AG04450 (cell line): ENCODE measurements around the gene IL1A. TPM values are rescaled to one million over a fixed set of nuclear protein-coding genes. Genes with fewer than 3 reads are reported as not detected.

Source experiments
- CTCF ChIA-PET: fragments of 300-600, 350-600 bp; formaldehyde crosslinking; extraction: SDS; loops from one replicate; lab custom pipeline; 2022; ENCODE audit warnings: antibody characterized with exemption, inconsistent platforms; lab: Charles Lee
- POLR2A ChIA-PET: fragments of 350-600 bp; formaldehyde crosslinking; extraction: SDS; loops from one replicate; lab custom pipeline; 2021; ENCODE audit warnings: antibody characterized with exemption, inconsistent platforms; lab: Yijun Ruan, JAX
- DNase-seq: peaks from one replicate; pipeline ENCODE4 v3.0.0-alpha.2; 2011; ENCODE audit warnings: low read depth, low spot score
- H3K27ac ChIP-seq: one replicate; pipeline ENCODE4 v1.5.1; 2012; ENCODE audit warnings: low read depth, low read length, control low read depth
- H3K27me3 ChIP-seq: one replicate; pipeline ENCODE4 v1.6.0; 2012; ENCODE audit warnings: low read length; ENCODE audit not compliant: control insufficient read depth, insufficient read depth
- H3K4me3 ChIP-seq: 2 replicates; pipeline ENCODE4 v1.5.1; 2011; ENCODE audit warnings: mild to moderate bottlenecking, low read depth, low read length, control low read depth
- H3K9me3 ChIP-seq: 2 replicates; pipeline ENCODE4 v1.5.1; 2012; ENCODE audit warnings: low read length; ENCODE audit not compliant: control insufficient read depth, insufficient read depth
- polyA plus RNA-seq: library from polyadenylated mRNA; depleted of rRNA; stranded (reverse); fragments of >200 nt; gene quantifications from 2 replicates; pipeline ENCODE4 v1.2.3, GENCODE V29; 2011
- TF ChIP-seq, protein P1 (sequence below): IDR thresholded peaks from 2 replicates; pipeline ENCODE4 v1.5.1; 2011; ENCODE audit warnings: low read depth, low read length, control low read depth, inconsistent platforms

The IL1A gene
- polyA plus RNA-seq, 1 experiment: 0.51 TPM

DNA sequence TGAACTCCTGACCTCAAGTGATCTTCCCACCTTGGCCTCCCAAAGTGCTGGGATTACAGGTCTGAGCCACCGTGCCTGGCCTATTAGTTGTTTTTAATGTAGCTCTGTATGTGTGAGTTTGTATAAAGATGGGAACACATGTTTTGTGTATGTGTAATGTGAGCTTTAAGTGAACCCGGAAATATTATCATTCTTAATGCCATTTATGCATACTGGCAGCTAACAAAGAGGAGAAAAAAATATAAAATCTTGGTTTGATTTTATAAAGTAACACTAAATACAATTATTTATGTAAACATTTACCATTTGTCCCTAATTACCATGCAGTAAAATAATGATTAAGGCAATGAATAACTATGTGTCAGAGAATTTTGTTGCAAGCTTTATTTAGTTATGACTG is 10.7 kb downstream of the IL1A start:
- Histone ChIP-seq H3K27me3 (no peaks in the 10 kb centered on the region), H3K27ac (no peak overlapping the region), H3K4me3 (no peak overlapping the region), H3K9me3 (no peaks in the 10 kb centered on the region)
- ChIA-PET POLR2A (no interaction called here), CTCF (interaction anchor here (0.7 to 2.1 kb wide), 5 partner anchors 24 to 185 kb away, joined by 4 to 11 read pairs (median 5); no protein-coding TSS in a partner anchor)
- DNase-seq: no peak
- TF ChIP-seq, protein P1, sequence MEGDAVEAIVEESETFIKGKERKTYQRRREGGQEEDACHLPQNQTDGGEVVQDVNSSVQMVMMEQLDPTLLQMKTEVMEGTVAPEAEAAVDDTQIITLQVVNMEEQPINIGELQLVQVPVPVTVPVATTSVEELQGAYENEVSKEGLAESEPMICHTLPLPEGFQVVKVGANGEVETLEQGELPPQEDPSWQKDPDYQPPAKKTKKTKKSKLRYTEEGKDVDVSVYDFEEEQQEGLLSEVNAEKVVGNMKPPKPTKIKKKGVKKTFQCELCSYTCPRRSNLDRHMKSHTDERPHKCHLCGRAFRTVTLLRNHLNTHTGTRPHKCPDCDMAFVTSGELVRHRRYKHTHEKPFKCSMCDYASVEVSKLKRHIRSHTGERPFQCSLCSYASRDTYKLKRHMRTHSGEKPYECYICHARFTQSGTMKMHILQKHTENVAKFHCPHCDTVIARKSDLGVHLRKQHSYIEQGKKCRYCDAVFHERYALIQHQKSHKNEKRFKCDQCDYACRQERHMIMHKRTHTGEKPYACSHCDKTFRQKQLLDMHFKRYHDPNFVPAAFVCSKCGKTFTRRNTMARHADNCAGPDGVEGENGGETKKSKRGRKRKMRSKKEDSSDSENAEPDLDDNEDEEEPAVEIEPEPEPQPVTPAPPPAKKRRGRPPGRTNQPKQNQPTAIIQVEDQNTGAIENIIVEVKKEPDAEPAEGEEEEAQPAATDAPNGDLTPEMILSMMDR: no peak

DNA sequence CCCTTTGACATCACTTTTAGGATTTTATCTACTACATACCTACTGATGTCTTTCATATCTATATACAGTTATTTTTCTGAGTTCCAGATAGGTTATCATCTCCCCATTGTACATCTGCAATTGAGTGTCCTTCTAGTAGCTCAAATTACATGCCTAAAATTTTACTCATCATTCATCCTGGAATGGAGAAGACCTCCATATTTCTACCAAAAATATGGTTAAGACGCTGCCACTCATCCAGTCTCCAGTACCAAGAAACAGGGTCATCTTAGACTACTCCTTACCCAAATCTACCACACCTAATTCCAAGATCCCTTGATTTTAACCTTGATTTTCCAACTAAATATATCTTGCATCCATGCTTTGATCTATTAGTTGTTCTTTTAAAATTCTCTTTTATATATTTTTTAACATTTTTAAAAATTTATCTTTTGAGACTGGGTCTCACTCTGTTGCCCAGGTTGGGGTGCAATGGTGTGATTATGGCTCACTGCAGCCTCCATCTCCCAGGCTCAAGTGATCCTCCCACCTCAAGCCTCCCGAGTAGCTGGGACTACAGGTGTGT is 11.3 kb downstream of the IL1A start:
- H3K27ac ChIP-seq: no peak overlapping the region
- H3K27me3 ChIP-seq: no peaks in the 10 kb centered on the region
- no peak for DNase-seq
- TF ChIP-seq, protein P1: no peak
- ChIA-PET CTCF (interaction anchor here (0.7 to 2.1 kb wide), 5 partner anchors 24 to 186 kb away, joined by 4 to 11 read pairs (median 5); no protein-coding TSS in a partner anchor), POLR2A (no interaction called here)
- no peak overlapping the region for H3K4me3 ChIP-seq
- H3K9me3 ChIP-seq: no peaks in the 10 kb centered on the region

DNA sequence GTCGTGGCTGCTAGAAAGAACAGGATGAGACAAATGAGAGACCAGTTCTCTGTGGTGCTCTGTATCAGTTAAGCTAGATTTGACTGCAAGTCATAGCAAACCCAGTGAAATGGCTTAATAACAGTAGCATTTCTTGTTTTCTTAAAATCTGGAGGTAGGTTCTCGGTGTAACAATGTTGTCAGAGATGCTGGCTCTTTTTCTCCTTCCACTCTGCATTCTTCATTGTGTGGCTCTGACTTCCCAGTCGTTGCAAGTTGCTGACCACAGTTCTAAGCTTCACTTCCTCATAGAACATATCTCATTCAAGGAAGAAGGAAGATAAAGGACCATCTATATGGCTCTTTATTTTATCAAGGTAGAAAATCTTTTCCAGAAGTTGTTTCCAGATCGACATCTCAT is 12.0 kb downstream of the IL1A start:
- Histone ChIP-seq H3K27me3 (no peaks in the 10 kb centered on the region), H3K4me3 (no peak overlapping the region), H3K27ac (no peak overlapping the region), H3K9me3 (no peaks in the 10 kb centered on the region)
- ChIA-PET POLR2A (no interaction called here), CTCF (interaction anchor here (1.3 to 2.1 kb wide), 2 partner anchors 23 to 187 kb away, joined by 5 to 11 read pairs; no protein-coding TSS in a partner anchor)
- no peak for DNase-seq
- TF ChIP-seq, protein P1: no peak

DNA sequence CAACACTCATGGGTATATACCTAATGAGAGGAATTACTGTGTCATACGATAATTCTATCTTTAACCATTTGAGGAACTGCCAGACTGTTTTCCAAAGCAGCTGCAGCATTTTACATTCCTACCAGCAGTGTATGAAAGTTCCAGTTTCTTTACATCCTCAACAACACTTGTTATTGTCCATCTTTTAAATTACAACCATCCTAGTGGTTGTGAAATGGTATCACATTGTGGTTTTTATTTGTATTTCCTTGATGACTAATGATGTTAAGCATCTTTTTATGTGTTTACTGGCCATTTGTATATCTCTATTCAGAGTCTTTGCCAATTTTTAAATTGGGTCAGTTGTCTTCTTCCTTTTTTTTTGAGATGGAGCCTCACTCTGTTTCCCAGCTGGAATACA is 15.9 kb downstream of the IL1A start:
- H3K27ac ChIP-seq: no peak overlapping the region
- ChIA-PET CTCF (interaction anchor here (1.2 to 1.8 kb wide), 2 partner anchors 19 to 174 kb away, joined by 3 to 6 read pairs; no protein-coding TSS in a partner anchor), POLR2A (no interaction called here)
- TF ChIP-seq, protein P1: no peak
- H3K27me3 ChIP-seq: no peaks in the 10 kb centered on the region
- H3K4me3 ChIP-seq: no peak overlapping the region
- no peaks in the 10 kb centered on the region; the same call in 1 of the 2 replicates for H3K9me3 ChIP-seq
- no peak for DNase-seq

DNA sequence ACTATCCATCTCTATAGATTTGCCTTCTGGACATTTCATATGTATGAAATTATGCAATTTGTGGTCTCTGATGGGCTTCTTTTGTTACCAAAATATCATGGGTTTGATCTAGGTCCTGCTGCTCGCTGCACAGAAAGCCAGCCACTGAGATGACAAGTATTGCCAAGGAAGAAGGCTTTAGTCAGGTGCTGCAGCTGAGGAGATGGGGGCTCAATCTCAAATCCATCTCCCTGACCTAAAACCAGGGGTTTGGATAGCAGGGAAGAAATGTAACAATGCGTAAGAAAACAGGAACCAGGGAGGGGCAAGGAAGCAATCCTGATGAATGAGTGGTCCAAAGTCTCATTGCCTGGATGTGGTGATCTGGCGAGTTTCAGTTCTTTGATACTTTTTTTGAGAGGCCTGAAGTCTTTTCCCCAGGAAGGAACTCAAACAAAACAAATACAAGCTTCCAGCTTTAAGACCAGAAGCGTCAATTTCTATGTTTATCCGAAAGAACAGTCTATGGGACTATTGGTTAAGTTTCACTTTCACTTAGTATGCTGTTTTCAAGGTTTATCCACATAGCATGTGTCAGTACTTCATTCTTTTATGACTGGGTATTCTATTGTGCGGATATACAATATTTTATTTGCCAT is 16.5 kb downstream of the IL1A start:
- H3K27me3 ChIP-seq: no peaks in the 10 kb centered on the region
- no peak overlapping the region for H3K27ac ChIP-seq
- ChIA-PET CTCF (no interaction called here), POLR2A (no interaction called here)
- no peaks in the 10 kb centered on the region; the same call in 1 of the 2 replicates for H3K9me3 ChIP-seq
- DNase-seq: no peak
- TF ChIP-seq, protein P1: no peak
- H3K4me3 ChIP-seq: no peak overlapping the region
